Neural progenitor cell (in vitro differentiated cells): Measurements from ENCODE around the gene COL23A1. TPM values are rescaled to one million over a fixed set of nuclear protein-coding genes. Genes with fewer than 3 reads are reported as not detected.
"Not testable (repeated sequence)": the region's sequence is repeated elsewhere in the genome, so short reads cannot be mapped to it uniquely, and the experiment has no call there.

Source experiments
- DNase-seq: peaks from one replicate; pipeline ENCODE4 v3.0.0-alpha.2; 2016; ENCODE audit warnings: low spot score
- H2AFZ ChIP-seq: fragments of 200-600 bp; sonication (generic); replicated peaks from 2 replicates; pipeline ENCODE4 v1.6.1; 2016; ENCODE audit warnings: antibody characterized with exemption
- H3F3A ChIP-seq: fragments of 200-600 bp; sonication (generic); 2 replicates; pipeline ENCODE4 v1.6.1; 2016; ENCODE audit warnings: antibody characterized with exemption, low read depth
- H3K27ac ChIP-seq: fragments of 200-600 bp; sonication (generic); 2 replicates; pipeline ENCODE4 v1.5.1; 2016; ENCODE audit warnings: mild to moderate bottlenecking
- H3K27me3 ChIP-seq: fragments of 200-600 bp; sonication (generic); 2 replicates; pipeline ENCODE4 v1.6.1; 2016; ENCODE audit warnings: mild to moderate bottlenecking, moderate library complexity
- H3K36me3 ChIP-seq: fragments of 200-600 bp; sonication (generic); 2 replicates; pipeline ENCODE4 v1.5.1; 2016
- H3K4me1 ChIP-seq: fragments of 200-600 bp; sonication (generic); 2 replicates; pipeline ENCODE4 v1.6.1; 2016; ENCODE audit warnings: mixed run types
- H3K4me2 ChIP-seq: fragments of 200-600 bp; sonication (generic); 2 replicates; pipeline ENCODE4 v1.6.1; 2016
- H3K4me3 ChIP-seq: fragments of 200-600 bp; sonication (generic); 2 replicates; pipeline ENCODE4 v1.5.1; 2016
- H3K79me2 ChIP-seq: fragments of 200-600 bp; sonication (generic); 2 replicates; pipeline ENCODE4 v1.6.1; 2016; ENCODE audit warnings: low read depth
- H3K9ac ChIP-seq: fragments of 200-600 bp; sonication (generic); 2 replicates; pipeline ENCODE4 v1.6.1; 2016
- H3K9me3 ChIP-seq: fragments of 200-600 bp; sonication (generic); 2 replicates; pipeline ENCODE4 v1.5.1; 2016; ENCODE audit warnings: low read depth
- H4K20me1 ChIP-seq: fragments of 200-600 bp; sonication (generic); 2 replicates; pipeline ENCODE4 v1.6.1; 2016; ENCODE audit warnings: low read depth
- H3K27ac Mint-ChIP-seq: 3 replicates; pipeline ENCODE4 v1.8.0; 2021; ENCODE audit warnings: mixed read lengths
- H3K27me3 Mint-ChIP-seq: 2 replicates; pipeline ENCODE4 v1.8.0; 2022; ENCODE audit warnings: low read depth, mild to moderate bottlenecking, inconsistent platforms, moderate library complexity, mixed read lengths; ENCODE audit not compliant: insufficient read depth
- H3K36me3 Mint-ChIP-seq: 3 replicates; pipeline ENCODE4 v1.8.0; 2021; ENCODE audit warnings: mixed read lengths
- H3K4me1 Mint-ChIP-seq: 3 replicates; pipeline ENCODE4 v1.8.0; 2021; ENCODE audit warnings: mixed read lengths
- H3K4me3 Mint-ChIP-seq: 3 replicates; pipeline ENCODE4 v1.8.0; 2021; ENCODE audit warnings: mild to moderate bottlenecking, moderate library complexity, mixed read lengths
- H3K9me3 Mint-ChIP-seq: 3 replicates; pipeline ENCODE4 v1.8.0; 2020; ENCODE audit warnings: mixed read lengths
- CTCF ChIP-seq: fragments of 200-600 bp; sonication (generic); IDR thresholded peaks from 2 replicates; pipeline ENCODE4 v1.5.1; 2017; ENCODE audit warnings: antibody characterized with exemption, mild to moderate bottlenecking
- EZH2 ChIP-seq: fragments of 200-600 bp; sonication (generic); IDR thresholded peaks from 2 replicates; pipeline ENCODE4 v1.6.1; 2017; ENCODE audit warnings: antibody characterized with exemption, mild to moderate bottlenecking, moderate library complexity
- EZH2phosphoT487 ChIP-seq: fragments of 200-600 bp; sonication (generic); IDR thresholded peaks from 2 replicates; pipeline ENCODE4 v1.6.1; 2017; ENCODE audit warnings: antibody characterized with exemption
- total RNA-seq: library from RNA; depleted of rRNA; stranded (reverse); fragments of >200 nt; gene quantifications from 2 replicates; pipeline ENCODE4 v1.2.3, GENCODE V29; 2015; ENCODE audit warnings: low replicate concordance

COL23A1 gene
- total RNA-seq, 1 donor from 2014 or later: not detected

GRCh38 chr5:178318382-178318781, 271.8 kb downstream of the COL23A1 start:
- no peaks in the 10 kb centered on the region for H4K20me1 ChIP-seq
- H3K4me2 ChIP-seq: no peak overlapping the region
- no peaks in the 10 kb centered on the region for H3K4me1 ChIP-seq
- Mint-ChIP-seq H3K9me3 (peaks cover 10% of the 10 kb centered on the region), H3K4me1 (peaks cover 10% of the 10 kb centered on the region), H3K27me3 (peaks cover 9% of the 10 kb centered on the region), H3K4me3 (no peak overlapping the region), H3K36me3 (no peaks in the 10 kb centered on the region), H3K27ac (no peak overlapping the region)
- no peak for DNase-seq
- no peak overlapping the region for H3K4me3 ChIP-seq
- no peaks in the 10 kb centered on the region for H3K79me2 ChIP-seq
- H3K9me3 ChIP-seq: no peaks in the 10 kb centered on the region
- no peak overlapping the region for H3K9ac ChIP-seq
- H3K27ac ChIP-seq: no peak overlapping the region
- TF ChIP-seq EZH2phosphoT487 (no peak), EZH2 (no peak), CTCF (no peak)
- H2AFZ ChIP-seq: no peak overlapping the region
- H3K36me3 ChIP-seq: no peaks in the 10 kb centered on the region
- no peaks in the 10 kb centered on the region for H3K27me3 ChIP-seq
- no peaks in the 10 kb centered on the region for H3F3A ChIP-seq

GRCh38 chr5:178317727-178318126, 272.5 kb downstream of the COL23A1 start:
- H3K79me2 ChIP-seq, H3K9ac ChIP-seq, H2AFZ ChIP-seq, H3K4me3 ChIP-seq, H3K36me3 Mint-ChIP-seq, H3K27ac Mint-ChIP-seq, H3F3A ChIP-seq, H4K20me1 ChIP-seq, H3K4me3 Mint-ChIP-seq, H3K4me1 ChIP-seq, H3K4me2 ChIP-seq, H3K36me3 ChIP-seq, H3K9me3 ChIP-seq, H3K27me3 ChIP-seq, DNase-seq, H3K4me1 Mint-ChIP-seq, H3K27ac ChIP-seq: not testable (repeated sequence)
- Mint-ChIP-seq H3K9me3 (peaks cover 13% of the 10 kb centered on the region), H3K27me3 (peaks cover 12% of the 10 kb centered on the region)

DNA sequence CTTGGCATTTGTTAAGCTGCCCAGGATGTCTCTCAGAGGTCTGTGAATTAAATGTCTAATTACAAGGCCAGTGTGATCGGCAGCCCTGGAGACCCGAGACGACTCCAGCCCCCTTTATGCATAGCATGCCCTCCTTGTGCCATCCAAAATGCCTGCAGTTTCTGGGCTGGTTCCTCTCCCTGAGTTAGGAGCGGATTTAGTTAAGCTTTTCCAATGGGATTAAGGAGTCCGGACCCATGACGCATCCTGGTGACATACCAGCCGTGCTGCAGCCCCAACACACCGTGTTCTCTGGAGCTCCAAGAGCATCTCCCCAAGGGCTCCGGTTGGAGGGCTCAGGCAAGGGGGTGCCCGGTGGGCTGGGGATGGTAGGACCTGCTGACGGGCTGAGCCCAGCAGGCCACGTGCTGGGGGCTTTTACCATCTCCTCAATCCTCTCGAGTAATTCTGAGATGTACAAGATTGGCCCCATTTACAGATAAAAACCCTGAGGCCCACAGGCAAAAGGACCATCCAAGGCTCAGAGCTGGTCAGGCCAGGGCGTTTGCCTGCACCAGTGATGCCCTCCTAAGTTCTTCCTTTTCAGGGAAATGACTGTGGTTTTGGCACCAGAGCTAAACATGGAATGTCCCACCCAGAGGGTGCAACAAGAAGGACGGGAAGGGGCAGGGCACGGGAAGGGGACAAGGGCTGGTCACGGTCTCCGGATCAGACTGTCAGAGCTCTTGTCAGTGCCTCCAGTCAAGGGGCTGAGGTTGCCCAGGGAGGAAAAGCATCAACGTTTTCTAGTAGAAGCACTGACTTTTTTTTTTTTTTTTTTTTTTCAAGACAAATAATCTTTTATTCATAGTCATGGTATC, 275.0 kb downstream of the COL23A1 start:
- H3K4me1 ChIP-seq: no peaks in the 10 kb centered on the region
- TF ChIP-seq CTCF: no peak
- TF ChIP-seq EZH2: no peak
- TF ChIP-seq EZH2phosphoT487: no peak
- H3K9me3 ChIP-seq: no peaks in the 10 kb centered on the region
- H3K9me3 Mint-ChIP-seq: peaks cover 13% of the 10 kb centered on the region
- H3K36me3 ChIP-seq: no peaks in the 10 kb centered on the region
- H3F3A ChIP-seq: no peaks in the 10 kb centered on the region
- H3K4me1 Mint-ChIP-seq: peaks cover 7% of the 10 kb centered on the region
- H4K20me1 ChIP-seq: no peaks in the 10 kb centered on the region
- H3K4me3 Mint-ChIP-seq: no peak overlapping the region
- H3K27me3 ChIP-seq: no peaks in the 10 kb centered on the region
- H3K27ac ChIP-seq: no peak overlapping the region
- no peak overlapping the region for H3K4me2 ChIP-seq
- H3K27ac Mint-ChIP-seq: no peak overlapping the region
- H3K79me2 ChIP-seq: no peaks in the 10 kb centered on the region
- DNase-seq: no peak
- no peaks in the 10 kb centered on the region for H3K36me3 Mint-ChIP-seq
- no peak overlapping the region for H2AFZ ChIP-seq
- no peak overlapping the region for H3K4me3 ChIP-seq
- no peak overlapping the region for H3K9ac ChIP-seq
- peaks cover 8% of the 10 kb centered on the region for H3K27me3 Mint-ChIP-seq

GRCh38 chr5:178314061-178314660, 276.0 kb downstream of the COL23A1 start:
- Histone ChIP-seq H3K9me3 (no peaks in the 10 kb centered on the region), H3K9ac (no peak overlapping the region), H3K79me2 (no peaks in the 10 kb centered on the region), H3K4me2 (no peak overlapping the region), H3K4me1 (no peaks in the 10 kb centered on the region), H3K27ac (no peak overlapping the region), H3K36me3 (no peaks in the 10 kb centered on the region), H4K20me1 (no peaks in the 10 kb centered on the region), H2AFZ (no peak overlapping the region), H3K4me3 (no peak overlapping the region), H3F3A (no peaks in the 10 kb centered on the region), H3K27me3 (no peaks in the 10 kb centered on the region)
- Mint-ChIP-seq H3K36me3 (no peaks in the 10 kb centered on the region), H3K4me3 (no peak overlapping the region), H3K27me3 (peaks cover 8% of the 10 kb centered on the region), H3K4me1 (peaks cover 13% of the 10 kb centered on the region), H3K9me3 (peaks cover 13% of the 10 kb centered on the region), H3K27ac (no peak overlapping the region)
- no peak for DNase-seq
- no peak for TF ChIP-seq CTCF
- TF ChIP-seq EZH2: no peak
- no peak for TF ChIP-seq EZH2phosphoT487
